K562 (cell line): Measurements from ENCODE around the gene MMP17. TPM values are rescaled to one million over a fixed set of nuclear protein-coding genes. Genes with fewer than 3 reads are reported as not detected.
A peak's percentile ranks its signal among the peaks of the same experiment; 100 is the strongest.

ENCODE experiments used
- ETV1 ChIP-seq: fragments of 450-650 bp; conservative IDR thresholded peaks from 2 replicates; pipeline ENCODE4 v1.6.1; 2016; ENCODE audit warnings: missing genetic modification characterization, control low read depth, low read depth, missing compliant biosample characterization
- EZH2 ChIP-seq: IDR thresholded peaks from 2 replicates; pipeline ENCODE4 v1.6.1; 2012; ENCODE audit warnings: low read depth, mild to moderate bottlenecking, inconsistent platforms, low read length, borderline replicate concordance
- GABPA ChIP-seq: fragments of 200-800 bp; sonication (Bioruptor generic); conservative IDR thresholded peaks from 2 replicates; pipeline ENCODE4 v1.6.1; 2016; ENCODE audit warnings: low read depth, missing genetic modification characterization, missing compliant biosample characterization
- KLF1 ChIP-seq: fragments of 450-650 bp; IDR thresholded peaks from 2 replicates; pipeline ENCODE4 v1.6.1; 2016; ENCODE audit warnings: missing genetic modification characterization, missing compliant biosample characterization
- NCOA2 ChIP-seq, 2 experiments: fragments of 450-650 bp; IDR thresholded peaks; 2 replicates each; pipeline ENCODE4 v1.6.1; 2018; ENCODE audit warnings: mild to moderate bottlenecking in 2 of 2, moderate library complexity in 1 of 2; ENCODE audit not compliant: partially characterized antibody in 2 of 2
- PTRF ChIP-seq: fragments of 450-650 bp; IDR thresholded peaks from 2 replicates; pipeline ENCODE4 v1.6.1; 2016; ENCODE audit warnings: mild to moderate bottlenecking, missing genetic modification characterization, missing compliant biosample characterization
- SMARCA5 ChIP-seq: fragments of 450-650 bp; IDR thresholded peaks from 2 replicates; pipeline ENCODE4 v1.6.1; 2016
- SMC3 ChIP-seq: conservative IDR thresholded peaks from 2 replicates; pipeline ENCODE4 v1.6.1; 2011; ENCODE audit warnings: low read depth, low read length, improper control_type of control experiment; ENCODE audit not compliant: insufficient read depth
- ZKSCAN3 ChIP-seq: fragments of 250-450 bp; sonication (Bioruptor Pico); IDR thresholded peaks from 2 replicates; pipeline ENCODE4 v1.4.0; 2020
- ZNF124 ChIP-seq: sonication (generic); formaldehyde crosslinking; IDR thresholded peaks from 2 replicates; pipeline ENCODE4 v1.8.1; 2022; ENCODE audit warnings: missing genetic modification reagents
- ZNF436 ChIP-seq: fragments of 250-450, 450-650 bp; sonication (Bioruptor Pico); formaldehyde crosslinking; IDR thresholded peaks from 2 replicates; pipeline ENCODE4 v1.7.0; 2020; ENCODE audit warnings: mild to moderate bottlenecking
- ZNF507 ChIP-seq: conservative IDR thresholded peaks from 2 replicates; pipeline ENCODE4 v1.6.1; 2017; ENCODE audit warnings: missing genetic modification characterization, missing compliant biosample characterization
- ZZZ3 ChIP-seq: fragments of 450-650 bp; IDR thresholded peaks from 2 replicates; pipeline ENCODE4 v1.6.1; 2016; ENCODE audit warnings: antibody characterized with exemption, mild to moderate bottlenecking, moderate library complexity
- polyA plus RNA-seq, 8 experiments: library from polyadenylated mRNA; depleted of rRNA in 4 of 8; stranded (reverse) in 5 of 8; unstranded in 3 of 8; fragments of >200 nt; fragmentation: Nextera tagmentation in 2 of 8; fragmentation: Illumina TruSeq in 1 of 8; extraction: Ambion mirVana in 2 of 8; extraction: Trizol in 1 of 8; gene quantifications; 2 replicates each; pipeline versions ENCODE4 v1.2.1 to v1.2.3, GENCODE V29; 2011 to 2014; ENCODE audit warnings: inconsistent platforms in 1 of 8, missing spikeins in 1 of 8
- total RNA-seq, 7 experiments: library from RNA; depleted of rRNA in 6 of 7; stranded (reverse); fragments of >200 nt in 6 of 7; fragmentation: Illumina TruSeq in 2 of 7; extraction: Trizol in 2 of 7; gene quantifications; 2 replicates each; pipeline versions ENCODE4 v1.2.1 to v1.2.3, GENCODE V29; 2011 to 2021; ENCODE audit warnings: low replicate concordance in 1 of 7
- TF ChIP-seq, protein P1 (sequence below), 2 experiments: fragments of 450-650 bp in 1 of 2; sonication (generic) in 1 of 2; formaldehyde crosslinking in 1 of 2; IDR thresholded peaks; 2 replicates each; pipeline versions ENCODE4 v1.7.1 to v1.9.0; 2016 to 2022; ENCODE audit warnings: inconsistent platforms in 1 of 2, mild to moderate bottlenecking in 1 of 2, missing genetic modification reagents in 1 of 2
- TF ChIP-seq, protein P2 (sequence below), 2 experiments: fragments of 450-650 bp in 1 of 2; sonication (generic) in 1 of 2; formaldehyde crosslinking in 1 of 2; IDR thresholded peaks in 1 of 2; conservative IDR thresholded peaks in 1 of 2; 2 replicates each; pipeline versions ENCODE4 v1.6.1 to v1.8.1; 2016 to 2023; ENCODE audit warnings: mild to moderate bottlenecking in 2 of 2, moderate library complexity in 2 of 2, inconsistent platforms in 1 of 2, missing genetic modification reagents in 1 of 2
- TF ChIP-seq, protein P3 (sequence below): fragments of 450-650 bp; IDR thresholded peaks from 2 replicates; pipeline ENCODE4 v1.6.1; 2016; ENCODE audit warnings: missing biosample characterization, missing genetic modification characterization

Gene MMP17
- total and polyA plus RNA-seq, 9 of the 15 experiments (the other 6 are each of a cell fraction or from before 2014, with no cell fraction given) = 1.1 to 21.2 (median 17.1) TPM; not detected in 2

DNA sequence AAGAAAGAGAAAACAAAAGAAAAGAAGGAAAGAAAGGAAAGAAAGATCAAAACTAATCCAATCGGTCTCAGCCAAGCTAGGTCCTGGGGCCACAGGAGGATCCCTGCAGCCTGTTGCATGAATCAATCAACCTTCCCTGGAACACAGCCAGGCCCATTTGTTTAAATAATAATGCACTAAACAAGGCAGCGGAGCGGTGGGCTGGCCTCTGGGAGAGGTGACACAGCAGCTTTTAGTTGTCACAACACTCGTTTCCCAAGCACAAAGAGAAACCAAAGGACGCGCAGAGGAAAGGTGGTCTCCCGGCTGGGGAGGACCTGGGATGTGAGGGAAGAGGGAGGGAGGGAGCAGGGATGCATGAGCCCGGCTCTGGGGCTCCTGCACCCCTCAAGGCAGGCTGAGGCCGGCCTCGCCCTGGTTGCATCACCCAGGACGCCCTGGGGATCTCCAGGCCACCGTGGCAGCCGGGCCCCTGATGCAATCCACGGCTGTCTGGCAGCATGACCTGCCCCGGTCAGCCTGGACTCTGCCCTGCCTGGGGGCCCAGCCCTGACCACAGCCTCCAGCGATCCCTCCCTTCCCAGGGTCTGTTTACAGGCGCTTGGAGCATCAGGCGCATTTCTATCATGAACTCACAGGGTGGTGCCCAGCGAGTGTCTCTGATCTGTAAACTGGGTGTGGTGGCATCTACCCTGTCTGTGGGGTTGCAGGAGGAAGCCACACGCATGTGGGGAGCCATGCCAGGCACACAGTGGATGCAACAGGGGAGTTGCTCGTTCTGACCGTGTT lies 32.5 kb downstream of the MMP17 start (continued):
- TF ChIP-seq, protein P1, sequence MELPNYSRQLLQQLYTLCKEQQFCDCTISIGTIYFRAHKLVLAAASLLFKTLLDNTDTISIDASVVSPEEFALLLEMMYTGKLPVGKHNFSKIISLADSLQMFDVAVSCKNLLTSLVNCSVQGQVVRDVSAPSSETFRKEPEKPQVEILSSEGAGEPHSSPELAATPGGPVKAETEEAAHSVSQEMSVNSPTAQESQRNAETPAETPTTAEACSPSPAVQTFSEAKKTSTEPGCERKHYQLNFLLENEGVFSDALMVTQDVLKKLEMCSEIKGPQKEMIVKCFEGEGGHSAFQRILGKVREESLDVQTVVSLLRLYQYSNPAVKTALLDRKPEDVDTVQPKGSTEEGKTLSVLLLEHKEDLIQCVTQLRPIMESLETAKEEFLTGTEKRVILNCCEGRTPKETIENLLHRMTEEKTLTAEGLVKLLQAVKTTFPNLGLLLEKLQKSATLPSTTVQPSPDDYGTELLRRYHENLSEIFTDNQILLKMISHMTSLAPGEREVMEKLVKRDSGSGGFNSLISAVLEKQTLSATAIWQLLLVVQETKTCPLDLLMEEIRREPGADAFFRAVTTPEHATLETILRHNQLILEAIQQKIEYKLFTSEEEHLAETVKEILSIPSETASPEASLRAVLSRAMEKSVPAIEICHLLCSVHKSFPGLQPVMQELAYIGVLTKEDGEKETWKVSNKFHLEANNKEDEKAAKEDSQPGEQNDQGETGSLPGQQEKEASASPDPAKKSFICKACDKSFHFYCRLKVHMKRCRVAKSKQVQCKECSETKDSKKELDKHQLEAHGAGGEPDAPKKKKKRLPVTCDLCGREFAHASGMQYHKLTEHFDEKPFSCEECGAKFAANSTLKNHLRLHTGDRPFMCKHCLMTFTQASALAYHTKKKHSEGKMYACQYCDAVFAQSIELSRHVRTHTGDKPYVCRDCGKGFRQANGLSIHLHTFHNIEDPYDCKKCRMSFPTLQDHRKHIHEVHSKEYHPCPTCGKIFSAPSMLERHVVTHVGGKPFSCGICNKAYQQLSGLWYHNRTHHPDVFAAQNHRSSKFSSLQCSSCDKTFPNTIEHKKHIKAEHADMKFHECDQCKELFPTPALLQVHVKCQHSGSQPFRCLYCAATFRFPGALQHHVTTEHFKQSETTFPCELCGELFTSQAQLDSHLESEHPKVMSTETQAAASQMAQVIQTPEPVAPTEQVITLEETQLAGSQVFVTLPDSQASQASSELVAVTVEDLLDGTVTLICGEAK (IDR thresholded peaks at IDR 0.05) = no peak
- TF ChIP-seq, protein P1 (CRISPR knock-in tag; IDR thresholded peaks at IDR 0.05) = no peak
- TF ChIP-seq, protein P2, sequence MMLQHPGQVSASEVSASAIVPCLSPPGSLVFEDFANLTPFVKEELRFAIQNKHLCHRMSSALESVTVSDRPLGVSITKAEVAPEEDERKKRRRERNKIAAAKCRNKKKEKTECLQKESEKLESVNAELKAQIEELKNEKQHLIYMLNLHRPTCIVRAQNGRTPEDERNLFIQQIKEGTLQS (IDR thresholded peaks at IDR 0.05) = peak; percentile 99
- TF ChIP-seq, protein P2 (CRISPR knock-in tag; conservative IDR thresholded peaks at IDR 0.05) = 0 out of 2 replicates have a peak, but pooled peaks have one; percentile 78
- TF ChIP-seq ZNF124 (CRISPR knock-in tag) (no peak), SMARCA5 (no peak), EZH2 (no peak), ETV1 (tag) (no peak; the same call in 1 of the 2 replicates), ZNF507 (tag) (no peak), SMC3 (no peak), NCOA2 (IDR thresholded peaks at IDR 0.05; ENCODE audit: partially characterized antibody in 2 of 2) (no peak), ZZZ3 (0 out of 2 replicates have a peak, but pooled peaks have one; percentile 68), PTRF (tag) (0 out of 2 replicates have a peak, but pooled peaks have one; percentile 20), ZKSCAN3 (no peak), GABPA (peak; percentile 49), KLF1 (tag) (peak; percentile 72; the same call in 1 of the 2 replicates), ZNF436 (no peak)
- TF ChIP-seq, protein P3, sequence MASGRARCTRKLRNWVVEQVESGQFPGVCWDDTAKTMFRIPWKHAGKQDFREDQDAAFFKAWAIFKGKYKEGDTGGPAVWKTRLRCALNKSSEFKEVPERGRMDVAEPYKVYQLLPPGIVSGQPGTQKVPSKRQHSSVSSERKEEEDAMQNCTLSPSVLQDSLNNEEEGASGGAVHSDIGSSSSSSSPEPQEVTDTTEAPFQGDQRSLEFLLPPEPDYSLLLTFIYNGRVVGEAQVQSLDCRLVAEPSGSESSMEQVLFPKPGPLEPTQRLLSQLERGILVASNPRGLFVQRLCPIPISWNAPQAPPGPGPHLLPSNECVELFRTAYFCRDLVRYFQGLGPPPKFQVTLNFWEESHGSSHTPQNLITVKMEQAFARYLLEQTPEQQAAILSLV (tag) = peak; percentile 85
